Mesendoderm (in vitro differentiated cells): ENCODE data around the gene NEXN. TPM values are rescaled to one million over a fixed set of nuclear protein-coding genes. Genes with fewer than 3 reads are reported as not detected.
A peak's percentile ranks its signal among the peaks of the same experiment; 100 is the strongest.

Source experiments
- DNase-seq: peaks from one replicate; pipeline ENCODE4 v3.0.0; 2013
- H2AK5ac ChIP-seq: 2 replicates; pipeline ENCODE4 v1.6.1; 2013; ENCODE audit warnings: low read length, inconsistent platforms
- H2BK120ac ChIP-seq: 2 replicates; pipeline ENCODE4 v1.6.1; 2013; ENCODE audit warnings: low read depth, mild to moderate bottlenecking, low read length, moderate library complexity, mixed read lengths
- H2BK15ac ChIP-seq: replicated peaks from 2 replicates; pipeline ENCODE4 v1.6.1; 2013; ENCODE audit warnings: low read depth, mild to moderate bottlenecking, moderate library complexity
- H2BK5ac ChIP-seq: 2 replicates; pipeline ENCODE4 v1.6.1; 2013; ENCODE audit warnings: low read length, inconsistent platforms
- H3K18ac ChIP-seq: 2 replicates; pipeline ENCODE4 v1.6.1; 2013; ENCODE audit warnings: mild to moderate bottlenecking, low read length, mixed read lengths
- H3K23ac ChIP-seq: one replicate; pipeline ENCODE4 v1.6.1; 2013; ENCODE audit warnings: low read length
- H3K27ac ChIP-seq: 2 replicates; pipeline ENCODE4 v1.5.1; 2013; ENCODE audit warnings: low read depth, mild to moderate bottlenecking, inconsistent platforms, low read length, moderate library complexity
- H3K27me3 ChIP-seq: 2 replicates; pipeline ENCODE4 v1.6.1; 2013; ENCODE audit warnings: low read length, control low read depth, mild to moderate bottlenecking, inconsistent platforms; ENCODE audit not compliant: insufficient read depth, poor library complexity
- H3K36me3 ChIP-seq: 2 replicates; pipeline ENCODE4 v1.6.1; 2013; ENCODE audit warnings: low read length, inconsistent platforms; ENCODE audit not compliant: control insufficient read depth, insufficient read depth
- H3K4ac ChIP-seq: one replicate; pipeline ENCODE4 v1.6.1; 2013; ENCODE audit warnings: low read depth, mild to moderate bottlenecking, low read length, moderate library complexity
- H3K4me1 ChIP-seq: 2 replicates; pipeline ENCODE4 v1.6.1; 2013; ENCODE audit warnings: low read depth, low read length, inconsistent platforms; ENCODE audit not compliant: control insufficient read depth
- H3K4me2 ChIP-seq: 2 replicates; pipeline ENCODE4 v1.6.1; 2013; ENCODE audit warnings: low read length
- H3K4me3 ChIP-seq: 2 replicates; pipeline ENCODE4 v1.5.1; 2013; ENCODE audit warnings: mild to moderate bottlenecking, low read length
- H3K56ac ChIP-seq: one replicate; pipeline ENCODE4 v1.6.1; 2013; ENCODE audit warnings: low read length
- H3K79me1 ChIP-seq: 2 replicates; pipeline ENCODE4 v1.6.1; 2013; ENCODE audit warnings: low read length, inconsistent platforms
- H3K79me2 ChIP-seq: 2 replicates; pipeline ENCODE4 v1.6.1; 2013; ENCODE audit warnings: mild to moderate bottlenecking, low read length; ENCODE audit not compliant: control insufficient read depth, insufficient read depth
- H3K9ac ChIP-seq: 2 replicates; pipeline ENCODE4 v1.6.1; 2013; ENCODE audit warnings: low read length, inconsistent platforms
- H4K5ac ChIP-seq: one replicate; pipeline ENCODE4 v1.6.1; 2013; ENCODE audit warnings: low read length
- H4K8ac ChIP-seq: one replicate; pipeline ENCODE4 v1.6.1; 2013; ENCODE audit warnings: low read depth, mild to moderate bottlenecking, control low read depth, low read length, moderate library complexity
- WGBS: extraction: QIAGEN DNeasy Blood & Tissue Kit; methylation state at CpG from one replicate; pipeline ENCODE4 v1.1.7; 2013; ENCODE audit warnings: low lambda C conversion rate, missing lambda C conversion rate; ENCODE audit not compliant: insufficient coverage; ENCODE audit errors: extremely low coverage; 5-methylcytosine and 5-hydroxymethylcytosine counted together
- polyA plus RNA-seq, 2 experiments: library from polyadenylated mRNA; stranded (reverse); fragments of 200-250 nt; gene quantifications; one replicate each; pipeline ENCODE4 v1.2.3, GENCODE V29; 2013

NEXN gene
- polyA plus RNA-seq (2013, experiment 1 of 2) = 41.7 TPM
- polyA plus RNA-seq (2013, experiment 2 of 2) = 40.3 TPM

DNA sequence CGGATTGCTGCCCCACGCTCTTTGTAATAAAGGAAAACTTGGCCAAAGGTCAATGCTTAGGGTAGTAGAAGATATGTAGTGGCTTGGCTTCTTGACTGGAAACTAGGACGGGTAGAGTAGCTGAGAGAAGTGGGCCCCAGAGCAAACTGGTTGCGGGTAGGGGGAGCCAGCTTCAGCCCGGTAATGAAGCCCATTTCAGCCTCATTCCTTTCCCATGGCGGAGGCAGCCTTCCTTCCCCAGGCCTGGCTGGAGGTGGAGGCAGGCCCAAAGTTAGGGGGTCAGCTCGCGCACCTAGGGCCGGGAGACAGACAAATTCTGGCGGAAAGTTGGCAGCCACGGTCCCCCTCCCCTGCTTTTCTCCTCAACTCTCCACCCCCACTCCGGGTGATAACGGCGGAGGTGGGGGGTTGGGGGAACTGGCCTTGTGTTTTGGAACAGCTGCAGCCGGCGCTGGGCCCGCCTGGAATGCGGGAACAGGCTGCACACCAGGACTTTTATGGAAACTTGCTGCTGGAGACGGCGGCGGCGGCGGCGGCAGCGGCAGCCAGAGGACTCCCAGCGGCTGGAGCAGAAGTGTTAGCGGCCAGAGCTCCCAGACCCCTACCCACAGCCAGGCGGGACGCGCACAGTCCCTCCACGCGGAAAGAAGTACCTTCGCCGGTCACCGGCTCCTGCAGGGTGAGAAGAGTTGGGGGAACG is at the start of gene NEXN:
TSS of gene NEXN (plus strand) at position 544 of the 700 bp plus-strand sequence. CDS start 27,483 bp downstream, outside the sequence.
- Histone ChIP-seq H3K23ac (peak within 1 kb of the TSS; percentile 48), H3K27ac (peak within 1 kb of the TSS; percentile 95), H2AK5ac (no peak within 1 kb of the TSS), H3K4me2 (peak within 1 kb of the TSS; percentile 83), H3K27me3 (no peaks in the 10 kb centered on the region), H3K9ac (peak within 1 kb of the TSS; percentile 93), H4K8ac (peak within 1 kb of the TSS; percentile 91), H3K4me1 (no peaks in the 10 kb centered on the region), H2BK15ac (peak within 1 kb of the TSS; percentile 65), H3K56ac (peak within 1 kb of the TSS; percentile 94), H4K5ac (no peak within 1 kb of the TSS), H3K36me3 (no peaks in the 10 kb centered on the region), H2BK5ac (peak within 1 kb of the TSS; percentile 80), H3K18ac (peak within 1 kb of the TSS; percentile 95), H3K79me2 (no peaks in the 10 kb centered on the region), H2BK120ac (peak within 1 kb of the TSS; percentile 78), H3K4me3 (peak within 1 kb of the TSS; percentile 82), H3K4ac (peak within 1 kb of the TSS; percentile 77), H3K79me1 (peaks cover 1% of the 10 kb centered on the region)
- WGBS = no CpG with 5 or more reads among the region's 36 CpGs
- peak; percentile 95 for DNase-seq

DNA sequence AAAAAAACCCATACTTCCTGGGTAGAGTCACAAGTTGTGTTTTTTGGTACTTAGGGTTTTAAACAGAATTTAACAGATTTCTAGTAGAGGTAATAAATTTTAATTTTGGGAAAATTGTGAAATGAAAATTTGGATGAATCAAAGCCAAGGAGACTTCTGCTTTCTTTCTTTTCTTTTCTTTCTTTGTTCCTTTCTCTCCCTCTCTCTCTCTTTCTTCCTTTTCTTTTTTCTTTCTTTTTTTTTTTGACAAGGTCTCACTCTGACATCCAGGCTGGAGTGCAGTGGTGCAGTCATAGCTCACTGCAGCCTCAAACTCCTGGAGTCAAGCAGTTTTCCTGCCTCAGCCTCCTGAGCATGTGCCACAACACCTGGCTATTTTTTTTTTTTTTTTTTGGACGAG is 46.9 kb upstream of the NEXN start:
- H3K27ac ChIP-seq = no peak overlapping the region
- no CpG with 5 or more reads among the region's 1 CpG for WGBS
- no peak for DNase-seq
- no peak overlapping the region for H3K56ac ChIP-seq
- H3K79me1 ChIP-seq = no peaks in the 10 kb centered on the region
- H4K8ac ChIP-seq = no peak overlapping the region
- H3K4me3 ChIP-seq = no peak overlapping the region
- no peak overlapping the region for H3K18ac ChIP-seq
- no peak overlapping the region for H3K9ac ChIP-seq
- H3K23ac ChIP-seq = no peak overlapping the region
- H3K79me2 ChIP-seq = no peaks in the 10 kb centered on the region
- H3K4me2 ChIP-seq = no peak overlapping the region
- H3K27me3 ChIP-seq = no peaks in the 10 kb centered on the region
- no peak overlapping the region for H2AK5ac ChIP-seq
- no peak overlapping the region for H2BK5ac ChIP-seq
- no peak overlapping the region for H3K4ac ChIP-seq
- H3K4me1 ChIP-seq = no peaks in the 10 kb centered on the region
- no peak overlapping the region for H4K5ac ChIP-seq
- no peak overlapping the region for H2BK120ac ChIP-seq
- H2BK15ac ChIP-seq = no peak overlapping the region
- H3K36me3 ChIP-seq = no peaks in the 10 kb centered on the region

DNA sequence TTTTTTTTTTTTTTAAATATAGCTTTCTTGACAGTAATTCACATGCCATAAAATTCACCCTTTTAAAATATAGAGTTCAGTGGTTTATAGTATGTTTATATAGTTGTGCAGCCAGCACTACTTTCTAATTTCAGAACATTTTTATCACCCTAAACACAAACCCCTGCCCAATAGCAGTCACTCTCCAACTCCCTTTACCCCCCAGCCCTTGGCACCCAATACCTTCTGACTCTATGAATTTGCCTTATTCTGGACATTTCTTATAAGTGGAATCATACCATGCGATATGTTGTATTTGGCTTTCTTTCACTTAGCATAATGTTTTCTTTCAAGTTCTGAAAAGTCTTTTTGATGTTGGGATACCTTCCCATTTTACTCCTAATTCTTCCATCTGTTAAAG is 42.5 kb upstream of the NEXN start:
- Histone ChIP-seq H4K5ac (no peak overlapping the region), H3K18ac (no peak overlapping the region), H3K79me2 (no peaks in the 10 kb centered on the region), H3K27ac (no peak overlapping the region), H3K4me1 (no peaks in the 10 kb centered on the region), H3K23ac (no peak overlapping the region), H3K4me3 (no peak overlapping the region), H2BK15ac (no peak overlapping the region), H3K27me3 (no peaks in the 10 kb centered on the region), H2AK5ac (no peak overlapping the region), H3K36me3 (no peaks in the 10 kb centered on the region), H2BK120ac (no peak overlapping the region), H3K56ac (no peak overlapping the region), H3K4me2 (no peak overlapping the region), H4K8ac (no peak overlapping the region), H3K4ac (no peak overlapping the region), H3K79me1 (no peaks in the 10 kb centered on the region), H2BK5ac (no peak overlapping the region), H3K9ac (no peak overlapping the region)
- DNase-seq = no peak
- no CpG with 5 or more reads among the region's 1 CpG for WGBS

DNA sequence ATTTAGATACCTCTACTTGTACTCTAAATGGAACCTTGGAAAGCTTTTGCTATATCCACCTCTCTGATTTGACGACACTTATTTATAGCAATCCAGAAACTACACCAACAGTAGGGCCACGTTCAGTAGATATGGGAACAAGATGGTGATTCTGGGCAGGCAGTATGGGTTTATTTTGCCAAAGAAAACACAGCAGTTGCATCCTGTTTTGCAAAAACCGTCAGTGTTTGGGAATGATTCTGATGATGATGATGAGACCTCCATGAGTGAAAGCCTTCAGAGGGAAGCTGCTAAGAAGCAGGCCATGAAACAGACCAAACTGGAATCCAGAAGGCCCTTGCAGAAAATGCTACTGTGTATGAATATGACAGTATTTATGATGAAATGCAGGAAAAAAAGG is 41.5 kb upstream of the NEXN start:
- Histone ChIP-seq H3K9ac (no peak overlapping the region), H3K18ac (no peak overlapping the region), H3K4me1 (no peaks in the 10 kb centered on the region), H3K27me3 (no peaks in the 10 kb centered on the region), H2BK120ac (no peak overlapping the region), H4K8ac (no peak overlapping the region), H3K56ac (no peak overlapping the region), H3K79me2 (no peaks in the 10 kb centered on the region), H3K4ac (no peak overlapping the region), H2BK5ac (no peak overlapping the region), H3K4me3 (no peak overlapping the region), H3K4me2 (no peak overlapping the region), H4K5ac (no peak overlapping the region), H3K79me1 (no peaks in the 10 kb centered on the region), H2BK15ac (no peak overlapping the region), H2AK5ac (no peak overlapping the region), H3K36me3 (no peaks in the 10 kb centered on the region), H3K27ac (no peak overlapping the region), H3K23ac (no peak overlapping the region)
- WGBS = no CpG with 5 or more reads among the region's 3 CpGs
- DNase-seq = no peak

DNA sequence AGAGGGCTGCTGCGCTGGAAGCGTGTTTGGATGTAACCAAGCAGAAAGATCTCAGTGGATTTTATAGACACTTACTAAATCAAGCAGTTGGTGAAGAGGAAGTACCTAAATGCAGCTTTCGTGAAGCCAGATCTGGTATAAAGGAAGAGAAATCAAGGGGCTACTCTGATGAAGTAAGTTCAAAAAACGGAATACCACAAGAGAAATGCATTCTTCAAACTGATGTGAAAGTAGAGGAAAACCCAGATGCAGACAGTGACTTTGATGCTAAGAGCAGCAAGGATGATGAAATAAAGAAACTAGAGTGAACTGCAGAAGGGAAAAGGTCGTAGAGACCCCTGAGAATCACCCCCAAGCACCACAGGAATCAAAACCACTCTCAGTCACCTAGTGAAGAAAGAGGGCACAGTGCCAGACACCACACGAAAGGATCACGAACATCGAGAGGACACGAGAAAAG is 40.8 kb upstream of the NEXN start:
- H2AK5ac ChIP-seq = no peak overlapping the region
- H3K4me1 ChIP-seq = no peaks in the 10 kb centered on the region
- H3K79me1 ChIP-seq = no peaks in the 10 kb centered on the region
- no peak overlapping the region for H4K8ac ChIP-seq
- H3K27ac ChIP-seq = no peak overlapping the region
- no peaks in the 10 kb centered on the region for H3K27me3 ChIP-seq
- no peaks in the 10 kb centered on the region for H3K79me2 ChIP-seq
- H3K56ac ChIP-seq = no peak overlapping the region
- no peak overlapping the region for H3K4ac ChIP-seq
- no peak overlapping the region for H2BK5ac ChIP-seq
- no peak overlapping the region for H3K4me3 ChIP-seq
- no peak overlapping the region for H3K18ac ChIP-seq
- no peak overlapping the region for H2BK120ac ChIP-seq
- no CpG with 5 or more reads among the region's 9 CpGs for WGBS
- no peak for DNase-seq
- no peak overlapping the region for H3K23ac ChIP-seq
- H2BK15ac ChIP-seq = no peak overlapping the region
- H3K9ac ChIP-seq = no peak overlapping the region
- H3K36me3 ChIP-seq = no peaks in the 10 kb centered on the region
- H3K4me2 ChIP-seq = no peak overlapping the region
- no peak overlapping the region for H4K5ac ChIP-seq

DNA sequence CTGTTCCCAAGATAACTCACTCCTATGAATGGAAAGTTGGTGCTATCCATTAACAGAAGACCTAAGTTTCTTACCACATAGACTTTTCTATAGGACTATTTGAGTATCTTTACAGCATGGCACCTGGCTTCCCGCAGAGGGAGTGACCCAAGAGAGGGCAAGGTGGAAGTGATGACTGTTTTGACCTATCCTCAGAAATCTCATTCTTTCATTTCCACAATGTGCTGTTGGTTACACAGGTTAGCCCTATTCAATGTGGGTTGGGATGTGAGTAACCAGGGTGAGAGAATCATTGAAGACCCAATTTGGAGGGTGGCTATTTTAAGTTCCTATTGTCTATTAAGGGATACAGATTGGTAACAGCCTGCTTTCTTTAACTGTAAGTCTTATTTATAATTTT is 38.3 kb upstream of the NEXN start:
- no peak overlapping the region for H3K9ac ChIP-seq
- no peaks in the 10 kb centered on the region for H3K27me3 ChIP-seq
- no peak for DNase-seq
- H3K79me1 ChIP-seq = no peaks in the 10 kb centered on the region
- no peak overlapping the region for H3K56ac ChIP-seq
- no peaks in the 10 kb centered on the region for H3K79me2 ChIP-seq
- no CpG with 5 or more reads among the region's 1 CpG for WGBS
- no peak overlapping the region for H2BK120ac ChIP-seq
- H3K4ac ChIP-seq = no peak overlapping the region
- no peaks in the 10 kb centered on the region for H3K4me1 ChIP-seq
- H3K23ac ChIP-seq = no peak overlapping the region
- no peak overlapping the region for H4K5ac ChIP-seq
- no peak overlapping the region for H2BK5ac ChIP-seq
- H3K4me2 ChIP-seq = no peak overlapping the region
- no peak overlapping the region for H4K8ac ChIP-seq
- H3K18ac ChIP-seq = no peak overlapping the region
- H2AK5ac ChIP-seq = no peak overlapping the region
- H2BK15ac ChIP-seq = no peak overlapping the region
- no peaks in the 10 kb centered on the region for H3K36me3 ChIP-seq
- no peak overlapping the region for H3K27ac ChIP-seq
- no peak overlapping the region for H3K4me3 ChIP-seq
